Epithelial cell of proximal tubule (primary cell): Measurements from ENCODE around the gene TMEM263. TPM values are rescaled to one million over a fixed set of nuclear protein-coding genes. Genes with fewer than 3 reads are reported as not detected.

ENCODE experiments used
- DNase-seq: peaks from one replicate; pipeline ENCODE4 v3.0.0-alpha.2; 2011; ENCODE audit warnings: low read depth
- H3K4me3 ChIP-seq: 2 replicates; pipeline ENCODE4 v1.5.1; 2011; ENCODE audit warnings: low read depth, mild to moderate bottlenecking, low read length
- total RNA-seq: library from RNA; depleted of rRNA; stranded (reverse); fragments of >200 nt; gene quantifications from 2 replicates; pipeline ENCODE4 v1.2.3, GENCODE V29; 2015
- TF ChIP-seq, protein P1 (sequence below): conservative IDR thresholded peaks from 2 replicates; pipeline ENCODE4 v1.5.1; 2012; ENCODE audit warnings: low read depth, mild to moderate bottlenecking, low read length

TMEM263 gene
- total RNA-seq, 1 donor from 2014 or later: 40.1 TPM

DNA sequence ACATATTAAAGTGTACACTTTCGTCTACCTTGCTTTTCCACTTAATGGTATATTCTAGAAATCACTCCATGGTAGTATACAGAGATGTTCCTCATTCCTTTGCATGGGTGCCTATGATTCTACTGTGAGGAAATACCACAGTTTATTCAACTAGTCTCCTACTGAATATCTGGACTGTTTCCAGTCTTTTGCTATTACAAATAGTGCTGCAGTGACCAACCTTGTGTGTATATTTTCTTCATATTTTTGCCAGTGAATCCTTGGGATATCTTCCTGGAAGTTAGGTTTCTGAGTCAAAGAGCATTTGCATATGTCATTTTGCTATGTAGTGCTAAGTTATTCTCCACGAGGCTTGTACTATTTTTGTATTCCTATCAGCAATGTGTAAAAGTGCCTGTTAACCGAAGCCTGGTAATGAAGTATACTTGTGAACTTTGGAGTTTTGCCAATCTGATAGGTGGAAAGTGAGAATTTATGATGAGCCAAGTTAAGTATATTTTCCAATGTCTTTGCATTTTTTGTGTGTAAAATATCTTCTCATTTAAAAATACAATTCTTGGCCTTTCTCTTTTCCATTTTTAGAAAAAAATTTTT lies 31.3 kb upstream of the TMEM263 start:
- no peak overlapping the region for H3K4me3 ChIP-seq
- DNase-seq: no peak
- TF ChIP-seq, protein P1, sequence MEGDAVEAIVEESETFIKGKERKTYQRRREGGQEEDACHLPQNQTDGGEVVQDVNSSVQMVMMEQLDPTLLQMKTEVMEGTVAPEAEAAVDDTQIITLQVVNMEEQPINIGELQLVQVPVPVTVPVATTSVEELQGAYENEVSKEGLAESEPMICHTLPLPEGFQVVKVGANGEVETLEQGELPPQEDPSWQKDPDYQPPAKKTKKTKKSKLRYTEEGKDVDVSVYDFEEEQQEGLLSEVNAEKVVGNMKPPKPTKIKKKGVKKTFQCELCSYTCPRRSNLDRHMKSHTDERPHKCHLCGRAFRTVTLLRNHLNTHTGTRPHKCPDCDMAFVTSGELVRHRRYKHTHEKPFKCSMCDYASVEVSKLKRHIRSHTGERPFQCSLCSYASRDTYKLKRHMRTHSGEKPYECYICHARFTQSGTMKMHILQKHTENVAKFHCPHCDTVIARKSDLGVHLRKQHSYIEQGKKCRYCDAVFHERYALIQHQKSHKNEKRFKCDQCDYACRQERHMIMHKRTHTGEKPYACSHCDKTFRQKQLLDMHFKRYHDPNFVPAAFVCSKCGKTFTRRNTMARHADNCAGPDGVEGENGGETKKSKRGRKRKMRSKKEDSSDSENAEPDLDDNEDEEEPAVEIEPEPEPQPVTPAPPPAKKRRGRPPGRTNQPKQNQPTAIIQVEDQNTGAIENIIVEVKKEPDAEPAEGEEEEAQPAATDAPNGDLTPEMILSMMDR: no peak

DNA sequence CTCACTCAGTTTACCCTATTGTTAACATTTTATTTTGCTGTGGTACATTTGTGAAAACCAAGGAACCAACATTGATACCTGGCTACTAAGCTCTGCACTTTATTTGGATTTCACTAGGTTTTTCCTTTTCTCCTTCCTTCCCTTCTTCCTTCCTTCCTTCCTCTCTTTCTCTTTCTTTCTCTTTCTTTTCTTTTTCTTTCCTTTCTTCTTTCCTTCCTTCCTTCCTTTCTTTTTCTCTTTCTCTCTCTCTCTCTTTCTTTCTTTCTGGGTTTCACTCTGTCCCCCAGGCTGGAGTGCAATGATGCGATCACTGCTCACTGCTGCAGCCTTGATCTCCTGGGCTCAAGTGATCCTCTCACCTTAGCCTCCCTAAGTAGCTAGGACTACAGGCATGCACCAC lies 29.1 kb upstream of the TMEM263 start:
- no peak for DNase-seq
- TF ChIP-seq, protein P1: no peak
- H3K4me3 ChIP-seq: no peak overlapping the region

DNA sequence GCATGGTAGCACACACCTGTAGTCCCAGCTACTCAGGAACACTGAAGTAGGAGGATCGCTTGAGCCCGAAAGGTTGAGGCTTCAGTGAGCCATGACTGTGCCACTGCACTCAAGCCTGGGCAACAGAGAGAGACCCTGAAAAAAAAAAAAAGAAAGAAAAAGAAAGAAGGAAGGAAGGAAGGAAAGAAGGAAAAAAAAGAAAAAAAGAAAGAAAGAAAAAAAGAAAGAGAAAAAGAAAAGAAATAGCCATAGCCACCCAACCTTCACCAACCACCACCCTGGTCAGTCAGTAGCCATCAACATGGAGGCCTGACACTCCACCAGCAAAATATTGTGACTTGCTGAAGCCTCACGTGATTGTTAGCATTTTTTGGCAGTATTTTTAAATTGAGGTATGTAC lies 21.4 kb upstream of the TMEM263 start:
- DNase-seq: no peak
- no peak overlapping the region for H3K4me3 ChIP-seq
- TF ChIP-seq, protein P1: no peak

DNA sequence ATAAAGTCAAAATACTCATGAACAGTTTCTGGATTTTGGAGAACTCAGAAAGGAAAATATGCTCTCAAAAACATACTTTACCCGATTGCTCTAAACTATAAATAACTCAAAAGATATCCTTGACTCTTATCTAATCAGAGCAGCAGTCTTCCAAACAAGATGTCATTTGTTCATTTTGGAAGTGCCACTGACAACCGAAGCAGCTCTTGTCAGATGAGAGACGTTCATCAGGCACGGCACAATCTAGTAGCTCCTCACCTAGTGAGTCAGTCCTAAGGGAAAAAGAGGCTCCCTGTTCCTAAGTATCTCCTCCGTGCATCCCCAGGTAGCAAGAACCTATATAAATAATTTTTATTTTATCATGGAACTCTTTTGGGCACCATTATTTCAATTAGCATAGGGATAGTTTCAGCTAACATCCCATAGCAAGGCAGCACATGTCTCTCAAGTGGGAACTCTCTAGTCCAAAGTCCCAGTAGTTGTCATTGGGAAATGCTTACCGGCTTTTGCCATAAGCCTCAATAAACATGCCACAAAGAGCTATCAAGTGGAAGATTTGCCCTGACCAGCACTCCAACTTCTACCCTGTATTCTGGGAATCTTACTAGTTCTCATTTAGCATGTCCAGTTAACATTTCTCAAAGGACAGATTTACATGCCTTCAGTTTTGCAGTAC lies 14.1 kb upstream of the TMEM263 start:
- TF ChIP-seq, protein P1: no peak
- no peak overlapping the region for H3K4me3 ChIP-seq

DNA sequence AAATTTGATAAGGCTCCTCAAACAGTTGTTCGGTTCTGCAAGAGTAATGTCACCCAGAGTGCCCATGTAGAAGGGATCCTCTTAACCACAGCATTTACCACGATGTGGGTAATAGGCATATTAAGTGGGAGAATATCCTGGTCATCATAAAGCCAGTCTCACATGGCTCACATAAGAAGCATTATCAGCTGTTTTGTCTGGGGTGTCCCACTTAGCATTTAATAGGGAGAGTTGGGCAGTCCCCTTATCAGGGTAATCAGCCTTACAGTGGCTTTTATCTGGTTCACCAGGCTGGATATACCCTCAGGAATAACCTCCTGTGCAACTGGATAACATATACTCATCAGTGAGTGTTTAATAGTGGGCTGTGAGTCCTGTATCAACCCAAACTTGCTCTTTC lies 12.9 kb upstream of the TMEM263 start:
- H3K4me3 ChIP-seq: no peak overlapping the region
- TF ChIP-seq, protein P1: no peak
- DNase-seq: no peak

More for the DNA sequence above, 14.1 kb upstream of the TMEM263 start:
- no peak for DNase-seq

DNA sequence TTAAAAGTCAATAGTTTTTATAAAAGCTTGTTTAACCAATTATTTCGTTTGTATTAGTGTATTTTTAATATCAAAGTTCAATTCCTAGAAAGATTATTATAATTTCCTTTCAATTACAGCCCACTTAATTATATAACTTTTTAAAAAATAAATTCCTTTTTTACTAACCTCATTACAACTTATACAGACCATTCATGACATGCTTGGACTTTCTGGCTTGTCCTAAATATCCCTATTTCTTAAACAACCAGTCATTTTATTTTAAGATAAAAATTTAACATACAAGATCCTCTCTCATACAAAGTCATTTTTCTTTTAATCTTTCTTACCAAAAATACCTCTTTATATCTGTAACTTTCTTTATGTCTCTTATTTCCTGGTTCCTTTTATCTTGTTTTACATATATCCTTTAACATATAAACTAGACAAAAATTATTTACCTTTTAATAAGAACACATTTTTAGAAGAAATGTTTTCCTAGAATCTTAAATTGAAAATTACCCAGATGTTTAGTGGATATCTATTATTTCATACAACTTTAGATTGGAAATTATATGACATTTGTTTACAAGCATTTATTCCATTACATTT lies 10.4 kb upstream of the TMEM263 start:
- H3K4me3 ChIP-seq: no peak overlapping the region
- TF ChIP-seq, protein P1: no peak
- DNase-seq: no peak

DNA sequence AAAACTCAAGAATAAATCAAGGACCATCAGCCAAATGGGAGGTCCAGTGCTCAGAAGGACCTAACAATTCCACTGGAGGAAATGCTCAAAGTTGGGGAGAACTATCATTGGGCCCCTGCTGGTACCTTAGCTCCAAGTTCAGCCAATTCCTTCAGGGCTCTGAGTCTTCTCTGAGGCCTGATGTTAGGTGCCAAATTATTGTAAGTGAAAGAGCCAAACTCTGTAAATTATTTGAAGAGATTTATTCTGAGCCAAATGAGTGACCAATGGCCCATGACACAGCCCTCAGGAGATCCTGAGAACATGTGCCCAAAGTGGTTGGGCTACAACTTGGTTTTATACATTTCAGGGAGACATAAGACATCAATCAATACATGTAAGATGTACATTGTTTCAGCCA lies 8.2 kb upstream of the TMEM263 start:
- no peak overlapping the region for H3K4me3 ChIP-seq
- TF ChIP-seq, protein P1: no peak
- no peak for DNase-seq
